ENCODE measurements around the gene NCKAP1.
A peak's percentile ranks its signal among the peaks of the same experiment; 100 is the strongest.
"Not testable (repeated sequence)": the region's sequence is repeated elsewhere in the genome, so short reads cannot be mapped to it uniquely, and the experiment has no call there.

The NCKAP1 gene

DNA sequence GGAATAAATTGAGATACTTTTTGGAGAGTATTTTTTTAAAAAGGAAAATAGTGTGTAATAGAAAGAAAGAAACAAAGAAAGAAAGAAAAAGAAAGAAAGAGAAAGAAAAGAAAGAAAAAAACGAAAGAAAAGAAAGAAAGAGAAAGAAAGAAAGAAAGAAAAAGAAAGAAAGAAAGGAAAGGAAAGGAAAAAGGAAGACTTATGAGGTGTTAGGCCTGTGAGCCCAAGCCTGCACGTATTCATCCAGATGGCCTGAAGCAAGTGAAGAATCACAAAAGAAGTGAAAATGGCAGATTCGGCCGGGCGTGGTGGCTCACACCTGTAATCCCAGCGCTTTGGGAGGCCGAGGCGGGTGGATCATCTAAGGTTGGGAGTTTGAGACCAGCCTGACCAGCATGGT, 5.3 kb upstream of the NCKAP1 start:
- not testable (repeated sequence) for H3K27ac ChIP-seq (replicated peaks; ENCODE audit: low read length); H3K9me3 ChIP-seq (replicated peaks in 1 of 2; ENCODE audit: control insufficient read depth in 2 of 2, insufficient read depth in 1 of 2, low read depth in 1 of 2, low read length in 2 of 2); H4K91ac ChIP-seq (ENCODE audit: low read depth, low read length, poor library complexity); H3K79me1 ChIP-seq (ENCODE audit: low read depth, low read length); H2BK120ac ChIP-seq (ENCODE audit: low read depth, low read length); H4K8ac ChIP-seq (ENCODE audit: low read depth, low read length); H3K4me1 ChIP-seq (ENCODE audit: control insufficient read depth in 2 of 2, insufficient read depth in 1 of 2, low read depth in 1 of 2, low read length in 2 of 2); H2BK12ac ChIP-seq (ENCODE audit: low read length); H3K36me3 ChIP-seq (replicated peaks in 1 of 2; ENCODE audit: control insufficient read depth in 2 of 2, insufficient read depth in 2 of 2, low read length in 2 of 2); H2BK15ac ChIP-seq (ENCODE audit: low read length); H2BK5ac ChIP-seq (ENCODE audit: low read length); H3K4ac ChIP-seq (ENCODE audit: low read length); H2AK5ac ChIP-seq (ENCODE audit: low read depth, low read length); H3K23ac ChIP-seq (ENCODE audit: low read depth, low read length, poor library complexity); H3K14ac ChIP-seq (ENCODE audit: low read length); H3K4me2 ChIP-seq (ENCODE audit: insufficient read depth, low read length, poor library complexity, severe bottlenecking); H3K9ac ChIP-seq (ENCODE audit: low read depth, low read length, poor library complexity); H3K4me3 ChIP-seq (ENCODE audit: low read length in 2 of 2); H2AFZ ChIP-seq (ENCODE audit: low read length); H3K18ac ChIP-seq (ENCODE audit: low read length); DNase-seq (ENCODE audit: low spot score)
- no CpG with 5 or more reads among the region's 8 CpGs for WGBS, 2 donors (ENCODE audit: extremely low coverage in 2 of 2, insufficient read length in 2 of 2, insufficient replicate concordance in 1 of 2)
- peaks cover 0 to 17% (median 5%) of the 10 kb centered on the region in 3 experiments for H3K27me3 ChIP-seq (ENCODE audit: control insufficient read depth in 3 of 3, insufficient read depth in 3 of 3, low read depth in 1 of 3, low read length in 3 of 3)

DNA sequence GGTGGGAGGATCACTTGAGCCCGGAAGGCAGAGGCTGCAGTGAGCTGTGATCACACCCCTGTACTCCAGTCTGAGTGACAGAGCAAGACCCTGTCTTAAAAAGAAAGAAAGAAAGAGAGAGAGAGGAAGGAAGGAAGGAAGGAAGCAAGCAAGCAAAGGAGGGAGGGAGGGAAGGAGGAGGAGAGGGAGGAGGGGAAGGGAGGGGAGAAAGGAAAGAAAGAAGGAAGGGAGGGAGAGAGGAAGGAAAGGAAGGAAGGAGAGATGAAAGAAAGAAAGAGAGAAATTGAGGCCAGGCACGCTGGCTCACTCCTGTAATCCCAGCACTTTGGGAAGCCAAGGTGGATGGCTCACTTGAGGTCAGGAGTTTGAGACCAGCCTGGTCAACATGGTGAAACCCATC, 2.3 kb upstream of the NCKAP1 start:
- Histone ChIP-seq H3K9me3 (replicated peaks in 1 of 2; ENCODE audit: control insufficient read depth in 2 of 2, insufficient read depth in 1 of 2, low read depth in 1 of 2, low read length in 2 of 2) (no peaks in the 10 kb centered on the region), H3K4me2 (ENCODE audit: insufficient read depth, low read length, poor library complexity, severe bottlenecking) (no peak overlapping the region), H4K91ac (ENCODE audit: low read depth, low read length, poor library complexity) (no peak overlapping the region), H3K4ac (ENCODE audit: low read length) (no peak overlapping the region), H2BK15ac (ENCODE audit: low read length) (no peak overlapping the region), H2AK5ac (ENCODE audit: low read depth, low read length) (no peak overlapping the region), H2BK120ac (ENCODE audit: low read depth, low read length) (no peak overlapping the region), H2BK5ac (ENCODE audit: low read length) (no peak overlapping the region), H3K4me1 (ENCODE audit: control insufficient read depth in 2 of 2, insufficient read depth in 1 of 2, low read depth in 1 of 2, low read length in 2 of 2) (peaks cover 2 to 5% of the 10 kb centered on the region in 2 donors), H3K36me3 (replicated peaks in 1 of 2; ENCODE audit: control insufficient read depth in 2 of 2, insufficient read depth in 2 of 2, low read length in 2 of 2) (no peaks in the 10 kb centered on the region), H4K8ac (ENCODE audit: low read depth, low read length) (no peak overlapping the region), H3K9ac (ENCODE audit: low read depth, low read length, poor library complexity) (no peak overlapping the region), H3K27me3 (ENCODE audit: control insufficient read depth in 3 of 3, insufficient read depth in 3 of 3, low read depth in 1 of 3, low read length in 3 of 3) (peaks cover 0 to 9% (median 6%) of the 10 kb centered on the region in 3 experiments), H3K14ac (ENCODE audit: low read length) (no peak overlapping the region), H3K79me1 (ENCODE audit: low read depth, low read length) (peaks cover 5% of the 10 kb centered on the region), H2BK12ac (ENCODE audit: low read length) (no peak overlapping the region), H3K27ac (replicated peaks; ENCODE audit: low read length) (no peak overlapping the region), H2AFZ (ENCODE audit: low read length) (no peak overlapping the region), H3K18ac (ENCODE audit: low read length) (no peak overlapping the region), H3K23ac (ENCODE audit: low read depth, low read length, poor library complexity) (no peak overlapping the region), H3K4me3 (ENCODE audit: low read length in 2 of 2) (no peak overlapping the region)
- no peak for DNase-seq (ENCODE audit: low spot score)
- WGBS, 2 donors (ENCODE audit: extremely low coverage in 2 of 2, insufficient read length in 2 of 2, insufficient replicate concordance in 1 of 2), result no CpG with 5 or more reads among the region's 2 CpGs

DNA sequence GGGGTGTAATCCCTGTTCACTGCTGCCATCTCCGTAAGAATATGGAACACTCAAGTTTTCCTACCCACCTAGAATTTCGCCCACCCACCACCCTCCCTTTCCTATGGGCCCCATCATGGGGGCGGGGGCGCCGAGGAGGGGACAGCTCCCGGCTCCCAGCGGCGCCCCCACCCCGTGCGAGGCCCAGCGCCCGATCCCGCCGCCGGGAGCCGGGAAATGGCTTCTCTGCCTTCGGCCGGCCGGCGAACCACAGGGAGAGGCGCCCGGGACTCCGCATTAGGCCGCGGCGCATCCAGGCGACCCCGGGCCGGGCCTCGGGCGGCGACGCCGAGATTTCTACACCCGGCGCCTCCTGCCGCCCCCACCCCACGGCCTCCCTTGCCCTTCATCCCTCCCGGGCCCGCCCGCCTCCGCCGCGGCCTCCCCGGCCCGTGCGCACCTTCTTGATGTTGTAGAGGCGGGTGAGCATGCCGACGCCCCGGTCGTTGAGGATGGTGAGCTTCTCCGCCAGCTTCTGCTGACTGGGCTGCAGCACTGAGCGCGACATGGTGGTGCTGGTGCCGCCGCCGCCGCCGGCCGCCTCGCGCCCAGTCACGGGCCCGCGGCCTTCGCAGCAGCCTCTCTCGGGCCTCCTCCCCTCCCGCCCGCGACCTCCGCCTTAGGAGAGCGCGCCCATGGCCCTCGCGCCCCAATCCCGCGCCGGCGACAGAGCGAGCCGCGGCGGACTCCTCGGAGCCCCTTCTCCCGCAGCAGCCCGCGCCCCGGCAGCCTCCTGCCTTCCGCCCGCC, 510 bp downstream of the NCKAP1 start:
- peak overlapping the region; percentile 88 for H2AK5ac ChIP-seq (ENCODE audit: low read depth, low read length)
- peak overlapping the region; percentile 100 for H2BK5ac ChIP-seq (ENCODE audit: low read length)
- H3K4ac ChIP-seq (ENCODE audit: low read length), result peak overlapping the region; percentile 93
- peak overlapping the region; percentile 98 for H3K14ac ChIP-seq (ENCODE audit: low read length)
- H2BK120ac ChIP-seq (ENCODE audit: low read depth, low read length), result peak overlapping the region; percentile 72
- H3K27me3 ChIP-seq (ENCODE audit: control insufficient read depth in 3 of 3, insufficient read depth in 3 of 3, low read depth in 1 of 3, low read length in 3 of 3), result peaks cover 0 to 9% (median 6%) of the 10 kb centered on the region in 3 experiments
- peaks cover 5% of the 10 kb centered on the region for H3K79me1 ChIP-seq (ENCODE audit: low read depth, low read length)
- peak overlapping the region; percentile 73 for H2BK12ac ChIP-seq (ENCODE audit: low read length)
- H3K4me3 ChIP-seq (ENCODE audit: low read length in 2 of 2), result peak overlapping the region; percentile 78 to 97
- H3K4me1 ChIP-seq (ENCODE audit: control insufficient read depth in 2 of 2, insufficient read depth in 1 of 2, low read depth in 1 of 2, low read length in 2 of 2), result peaks cover 2 to 9% of the 10 kb centered on the region in 2 donors
- peak overlapping the region; percentile 37 for H3K4me2 ChIP-seq (ENCODE audit: insufficient read depth, low read length, poor library complexity, severe bottlenecking)
- no peaks in the 10 kb centered on the region for H3K9me3 ChIP-seq (replicated peaks in 1 of 2; ENCODE audit: control insufficient read depth in 2 of 2, insufficient read depth in 1 of 2, low read depth in 1 of 2, low read length in 2 of 2)
- H3K18ac ChIP-seq (ENCODE audit: low read length), result peak overlapping the region; percentile 100
- no CpG with 5 or more reads among the region's 91 CpGs for whole genome bisulfite sequencing, 2 donors (ENCODE audit: extremely low coverage in 2 of 2, insufficient read length in 2 of 2, insufficient replicate concordance in 1 of 2)
- H2BK15ac ChIP-seq (ENCODE audit: low read length), result peak overlapping the region; percentile 49
- peak; percentile 27 for DNase-seq (ENCODE audit: low spot score)
- H3K23ac ChIP-seq (ENCODE audit: low read depth, low read length, poor library complexity), result peak overlapping the region; percentile 98
- no peak overlapping the region for H4K8ac ChIP-seq (ENCODE audit: low read depth, low read length)
- H3K9ac ChIP-seq (ENCODE audit: low read depth, low read length, poor library complexity), result peak overlapping the region; percentile 98
- peak overlapping the region; percentile 30 for H4K91ac ChIP-seq (ENCODE audit: low read depth, low read length, poor library complexity)
- H3K27ac ChIP-seq (replicated peaks; ENCODE audit: low read length), result peak overlapping the region; percentile 92
- H2AFZ ChIP-seq (ENCODE audit: low read length), result peak overlapping the region; percentile 95
- H3K36me3 ChIP-seq (replicated peaks in 1 of 2; ENCODE audit: control insufficient read depth in 2 of 2, insufficient read depth in 2 of 2, low read length in 2 of 2), result no peaks in the 10 kb centered on the region

DNA sequence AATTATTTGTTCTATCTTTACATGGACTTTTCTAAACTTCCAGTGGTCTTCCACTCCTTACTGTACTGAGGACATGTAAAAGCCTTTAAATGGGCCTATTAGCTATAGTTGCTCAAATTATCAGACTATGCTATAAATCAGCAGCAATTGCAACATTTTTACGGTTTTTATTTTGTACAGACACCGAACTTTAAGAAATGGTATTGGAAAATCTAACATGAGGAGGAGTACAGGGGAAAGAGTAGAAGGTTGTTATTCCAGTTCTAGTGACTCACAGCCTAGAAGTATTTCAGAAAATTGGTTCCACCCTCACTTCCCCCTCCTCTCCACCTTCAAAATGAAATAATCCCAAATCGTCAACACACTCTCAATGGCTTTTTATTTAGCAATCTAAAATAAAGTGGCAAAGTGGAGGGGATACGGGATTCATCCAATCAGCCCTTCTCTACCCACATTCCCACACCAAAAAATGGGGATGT, 1.1 kb downstream of the NCKAP1 start:
- Histone ChIP-seq H2AFZ (ENCODE audit: low read length) (peak overlapping the region; percentile 95), H3K27me3 (ENCODE audit: control insufficient read depth in 3 of 3, insufficient read depth in 3 of 3, low read depth in 1 of 3, low read length in 3 of 3) (peaks cover 0 to 9% (median 6%) of the 10 kb centered on the region in 3 experiments), H3K4me3 (ENCODE audit: low read length in 2 of 2) (peak overlapping the region; percentile 78 to 97), H4K91ac (ENCODE audit: low read depth, low read length, poor library complexity) (no peak overlapping the region), H2BK15ac (ENCODE audit: low read length) (no peak overlapping the region), H3K4ac (ENCODE audit: low read length) (no peak overlapping the region), H3K4me2 (ENCODE audit: insufficient read depth, low read length, poor library complexity, severe bottlenecking) (peak overlapping the region; percentile 37), H3K79me1 (ENCODE audit: low read depth, low read length) (peaks cover 6% of the 10 kb centered on the region), H3K27ac (replicated peaks; ENCODE audit: low read length) (peak overlapping the region; percentile 92), H3K18ac (ENCODE audit: low read length) (no peak overlapping the region), H3K9ac (ENCODE audit: low read depth, low read length, poor library complexity) (no peak overlapping the region), H2BK120ac (ENCODE audit: low read depth, low read length) (no peak overlapping the region), H3K23ac (ENCODE audit: low read depth, low read length, poor library complexity) (no peak overlapping the region), H3K4me1 (ENCODE audit: control insufficient read depth in 2 of 2, insufficient read depth in 1 of 2, low read depth in 1 of 2, low read length in 2 of 2) (peaks cover 4 to 9% of the 10 kb centered on the region in 2 donors), H2AK5ac (ENCODE audit: low read depth, low read length) (no peak overlapping the region), H3K36me3 (replicated peaks in 1 of 2; ENCODE audit: control insufficient read depth in 2 of 2, insufficient read depth in 2 of 2, low read length in 2 of 2) (no peaks in the 10 kb centered on the region), H3K9me3 (replicated peaks in 1 of 2; ENCODE audit: control insufficient read depth in 2 of 2, insufficient read depth in 1 of 2, low read depth in 1 of 2, low read length in 2 of 2) (no peaks in the 10 kb centered on the region), H4K8ac (ENCODE audit: low read depth, low read length) (no peak overlapping the region), H2BK12ac (ENCODE audit: low read length) (no peak overlapping the region), H3K14ac (ENCODE audit: low read length) (no peak overlapping the region), H2BK5ac (ENCODE audit: low read length) (no peak overlapping the region)
- WGBS, 2 donors (ENCODE audit: extremely low coverage in 2 of 2, insufficient read length in 2 of 2, insufficient replicate concordance in 1 of 2), result no CpG with 5 or more reads among the region's 4 CpGs
- no peak for DNase-seq (ENCODE audit: low spot score)
